HEK293 (cell line): Measurements from ENCODE around the gene CUEDC1.

Source experiments
- CTCF ChIA-PET: fragments of 350-600 bp; formaldehyde crosslinking; extraction: SDS; loops from one replicate; lab custom pipeline; 2021; ENCODE audit warnings: antibody characterized with exemption; lab: Yijun Ruan, JAX
- POLR2A ChIA-PET: fragments of 300-600 bp; formaldehyde crosslinking; extraction: SDS; loops from one replicate; lab custom pipeline; 2020; ENCODE audit warnings: antibody characterized with exemption, inconsistent platforms; lab: Yijun Ruan, JAX
- H3K27ac ChIP-seq: fragments of 200-500 bp; sonication (Bioruptor generic); 2 replicates; pipeline ENCODE4 v1.5.1; 2014; ENCODE audit warnings: low read depth, low read length, control low read depth, inconsistent platforms; ENCODE audit errors: extremely low read depth
- H3K36me3 ChIP-seq, 2 experiments: fragments of 200-500 bp in 1 of 2; sonication (Bioruptor generic) in 1 of 2; 1 replicate in 1 of 2; 2 replicates in 1 of 2; pipeline ENCODE4 v1.5.1; 2014 to 2017; ENCODE audit warnings: inconsistent platforms in 2 of 2, low read length in 2 of 2; ENCODE audit not compliant: control insufficient read depth in 2 of 2, insufficient read depth in 1 of 2
- H3K4me1 ChIP-seq: fragments of 200-500 bp; sonication (Bioruptor generic); 2 replicates; pipeline ENCODE4 v1.5.1; 2014; ENCODE audit warnings: mild to moderate bottlenecking, low read length, inconsistent platforms; ENCODE audit not compliant: control insufficient read depth, insufficient read depth
- H3K4me3 ChIP-seq: 2 replicates; pipeline ENCODE4 v1.5.1; 2011; ENCODE audit warnings: low read depth, mild to moderate bottlenecking, control low read depth, low read length, moderate library complexity
- H3K9me3 ChIP-seq: fragments of 200-500 bp; sonication (Bioruptor generic); 2 replicates; pipeline ENCODE4 v1.5.1; 2014; ENCODE audit warnings: low read depth, low read length, inconsistent platforms; ENCODE audit not compliant: control insufficient read depth, insufficient read depth
- EGR2 ChIP-seq: fragments of 450-650 bp; formaldehyde crosslinking; IDR thresholded peaks from 2 replicates; pipeline ENCODE4 v1.5.1; 2016; ENCODE audit warnings: low read depth, missing biosample characterization, missing genetic modification characterization
- HOXC10 ChIP-seq: sonication (generic); formaldehyde crosslinking; IDR thresholded peaks from 2 replicates; pipeline ENCODE4 v1.8.1; 2023; ENCODE audit warnings: mild to moderate bottlenecking, missing genetic modification reagents
- OSR2 ChIP-seq: fragments of 450-650 bp; formaldehyde crosslinking; IDR thresholded peaks from 2 replicates; pipeline ENCODE4 v1.5.1; 2016; ENCODE audit warnings: missing biosample characterization, missing genetic modification characterization
- ZBTB26 ChIP-seq: fragments of 450-650 bp; formaldehyde crosslinking; optimal IDR thresholded peaks from 2 replicates; pipeline ENCODE3; 2016; ENCODE audit warnings: missing biosample characterization, mild to moderate bottlenecking, missing genetic modification characterization
- ZNF114 ChIP-seq: fragments of 450-650 bp; formaldehyde crosslinking; IDR thresholded peaks from 2 replicates; pipeline ENCODE4 v1.5.0; 2017; ENCODE audit warnings: missing biosample characterization, missing genetic modification characterization
- ZNF274 ChIP-seq, 2 experiments: fragments of 200-500 bp in 1 of 2; fragments of 450-650 bp in 1 of 2; sonication (Bioruptor generic) in 1 of 2; formaldehyde crosslinking in 1 of 2; IDR thresholded peaks; 2 replicates each; pipeline versions ENCODE4 v1.5.1 to v1.6.1; 2014 to 2016; ENCODE audit warnings: borderline replicate concordance in 1 of 2, inconsistent platforms in 1 of 2, low read length in 1 of 2, missing biosample characterization in 1 of 2, missing genetic modification characterization in 1 of 2
- ZNF311 ChIP-seq: fragments of 450-650 bp; formaldehyde crosslinking; IDR thresholded peaks from 2 replicates; pipeline ENCODE4 v1.5.1; 2017; ENCODE audit warnings: missing biosample characterization, missing genetic modification characterization, borderline replicate concordance
- ZNF423 ChIP-seq: fragments of 450-650 bp; formaldehyde crosslinking; IDR thresholded peaks from 2 replicates; pipeline ENCODE4 v1.5.1; 2016; ENCODE audit warnings: missing biosample characterization, missing genetic modification characterization
- TF ChIP-seq, protein P1 (sequence below): fragments of 450-650 bp; formaldehyde crosslinking; IDR thresholded peaks from 2 replicates; pipeline ENCODE4 v1.5.1; 2016; ENCODE audit warnings: missing biosample characterization, missing genetic modification characterization
- TF ChIP-seq, protein P2 (sequence below): fragments of 450-650 bp; IDR thresholded peaks from 2 replicates; pipeline ENCODE4 v1.5.1; 2018; ENCODE audit warnings: missing biosample characterization, mild to moderate bottlenecking, missing genetic modification characterization
- TF ChIP-seq, protein P3 (sequence below): fragments of 450-650 bp; formaldehyde crosslinking; conservative IDR thresholded peaks from 2 replicates; pipeline ENCODE4 v1.5.1; 2016; ENCODE audit warnings: low read depth, missing biosample characterization, missing genetic modification characterization
- TF ChIP-seq, protein P4 (sequence below): sonication (generic); formaldehyde crosslinking; IDR thresholded peaks from 2 replicates; pipeline ENCODE4 v1.8.1; 2022; ENCODE audit warnings: mild to moderate bottlenecking, moderate library complexity, missing genetic modification reagents

The CUEDC1 gene

GRCh38 chr17:57980522-57980921 is 25.3 kb upstream of the CUEDC1 start (continued):
- TF ChIP-seq, protein P1, sequence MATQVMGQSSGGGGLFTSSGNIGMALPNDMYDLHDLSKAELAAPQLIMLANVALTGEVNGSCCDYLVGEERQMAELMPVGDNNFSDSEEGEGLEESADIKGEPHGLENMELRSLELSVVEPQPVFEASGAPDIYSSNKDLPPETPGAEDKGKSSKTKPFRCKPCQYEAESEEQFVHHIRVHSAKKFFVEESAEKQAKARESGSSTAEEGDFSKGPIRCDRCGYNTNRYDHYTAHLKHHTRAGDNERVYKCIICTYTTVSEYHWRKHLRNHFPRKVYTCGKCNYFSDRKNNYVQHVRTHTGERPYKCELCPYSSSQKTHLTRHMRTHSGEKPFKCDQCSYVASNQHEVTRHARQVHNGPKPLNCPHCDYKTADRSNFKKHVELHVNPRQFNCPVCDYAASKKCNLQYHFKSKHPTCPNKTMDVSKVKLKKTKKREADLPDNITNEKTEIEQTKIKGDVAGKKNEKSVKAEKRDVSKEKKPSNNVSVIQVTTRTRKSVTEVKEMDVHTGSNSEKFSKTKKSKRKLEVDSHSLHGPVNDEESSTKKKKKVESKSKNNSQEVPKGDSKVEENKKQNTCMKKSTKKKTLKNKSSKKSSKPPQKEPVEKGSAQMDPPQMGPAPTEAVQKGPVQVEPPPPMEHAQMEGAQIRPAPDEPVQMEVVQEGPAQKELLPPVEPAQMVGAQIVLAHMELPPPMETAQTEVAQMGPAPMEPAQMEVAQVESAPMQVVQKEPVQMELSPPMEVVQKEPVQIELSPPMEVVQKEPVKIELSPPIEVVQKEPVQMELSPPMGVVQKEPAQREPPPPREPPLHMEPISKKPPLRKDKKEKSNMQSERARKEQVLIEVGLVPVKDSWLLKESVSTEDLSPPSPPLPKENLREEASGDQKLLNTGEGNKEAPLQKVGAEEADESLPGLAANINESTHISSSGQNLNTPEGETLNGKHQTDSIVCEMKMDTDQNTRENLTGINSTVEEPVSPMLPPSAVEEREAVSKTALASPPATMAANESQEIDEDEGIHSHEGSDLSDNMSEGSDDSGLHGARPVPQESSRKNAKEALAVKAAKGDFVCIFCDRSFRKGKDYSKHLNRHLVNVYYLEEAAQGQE: no peak
- TF ChIP-seq, protein P2, sequence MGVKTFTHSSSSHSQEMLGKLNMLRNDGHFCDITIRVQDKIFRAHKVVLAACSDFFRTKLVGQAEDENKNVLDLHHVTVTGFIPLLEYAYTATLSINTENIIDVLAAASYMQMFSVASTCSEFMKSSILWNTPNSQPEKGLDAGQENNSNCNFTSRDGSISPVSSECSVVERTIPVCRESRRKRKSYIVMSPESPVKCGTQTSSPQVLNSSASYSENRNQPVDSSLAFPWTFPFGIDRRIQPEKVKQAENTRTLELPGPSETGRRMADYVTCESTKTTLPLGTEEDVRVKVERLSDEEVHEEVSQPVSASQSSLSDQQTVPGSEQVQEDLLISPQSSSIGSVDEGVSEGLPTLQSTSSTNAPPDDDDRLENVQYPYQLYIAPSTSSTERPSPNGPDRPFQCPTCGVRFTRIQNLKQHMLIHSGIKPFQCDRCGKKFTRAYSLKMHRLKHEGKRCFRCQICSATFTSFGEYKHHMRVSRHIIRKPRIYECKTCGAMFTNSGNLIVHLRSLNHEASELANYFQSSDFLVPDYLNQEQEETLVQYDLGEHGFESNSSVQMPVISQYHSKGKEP (tag by site-specific recombination): no peak
- TF ChIP-seq HOXC10 (CRISPR knock-in tag): no peak

- H3K4me3 ChIP-seq: no peak overlapping the region
- no peaks in the 10 kb centered on the region for H3K9me3 ChIP-seq
- CTCF ChIA-PET: interaction anchor here (0.5 to 3.9 kb wide), 5 partner anchors 21 to 121 kb away, joined by 3 to 15 read pairs (median 5); no protein-coding TSS in a partner anchor
- H3K27ac ChIP-seq: no peak overlapping the region
- peaks cover 4% of the 10 kb centered on the region for H3K4me1 ChIP-seq
- TF ChIP-seq EGR2 (no peak), ZNF114 (no peak), ZNF423 (tag by site-specific recombination) (no peak), OSR2 (peak; percentile 52; the same call in 1 of the 2 replicates), ZNF311 (tag by site-specific recombination) (no peak), ZNF274 (IDR thresholded peaks at IDR 0.05; ENCODE audit: low read length) (no peak), ZNF274 (tag by site-specific recombination; IDR thresholded peaks at IDR 0.05; ENCODE audit: borderline replicate concordance) (no peak), ZBTB26 (tag by site-specific recombination) (no peak)
- TF ChIP-seq, protein P3, sequence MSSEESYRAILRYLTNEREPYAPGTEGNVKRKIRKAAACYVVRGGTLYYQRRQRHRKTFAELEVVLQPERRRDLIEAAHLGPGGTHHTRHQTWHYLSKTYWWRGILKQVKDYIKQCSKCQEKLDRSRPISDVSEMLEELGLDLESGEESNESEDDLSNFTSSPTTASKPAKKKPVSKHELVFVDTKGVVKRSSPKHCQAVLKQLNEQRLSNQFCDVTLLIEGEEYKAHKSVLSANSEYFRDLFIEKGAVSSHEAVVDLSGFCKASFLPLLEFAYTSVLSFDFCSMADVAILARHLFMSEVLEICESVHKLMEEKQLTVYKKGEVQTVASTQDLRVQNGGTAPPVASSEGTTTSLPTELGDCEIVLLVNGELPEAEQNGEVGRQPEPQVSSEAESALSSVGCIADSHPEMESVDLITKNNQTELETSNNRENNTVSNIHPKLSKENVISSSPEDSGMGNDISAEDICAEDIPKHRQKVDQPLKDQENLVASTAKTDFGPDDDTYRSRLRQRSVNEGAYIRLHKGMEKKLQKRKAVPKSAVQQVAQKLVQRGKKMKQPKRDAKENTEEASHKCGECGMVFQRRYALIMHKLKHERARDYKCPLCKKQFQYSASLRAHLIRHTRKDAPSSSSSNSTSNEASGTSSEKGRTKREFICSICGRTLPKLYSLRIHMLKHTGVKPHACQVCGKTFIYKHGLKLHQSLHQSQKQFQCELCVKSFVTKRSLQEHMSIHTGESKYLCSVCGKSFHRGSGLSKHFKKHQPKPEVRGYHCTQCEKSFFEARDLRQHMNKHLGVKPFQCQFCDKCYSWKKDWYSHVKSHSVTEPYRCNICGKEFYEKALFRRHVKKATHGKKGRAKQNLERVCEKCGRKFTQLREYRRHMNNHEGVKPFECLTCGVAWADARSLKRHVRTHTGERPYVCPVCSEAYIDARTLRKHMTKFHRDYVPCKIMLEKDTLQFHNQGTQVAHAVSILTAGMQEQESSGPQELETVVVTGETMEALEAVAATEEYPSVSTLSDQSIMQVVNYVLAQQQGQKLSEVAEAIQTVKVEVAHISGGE (tag by site-specific recombination): no peak
- TF ChIP-seq, protein P2 (tag by site-specific recombination): 0 out of 2 replicates have a peak, but pooled peaks have one; percentile 55
- TF ChIP-seq, protein P4, sequence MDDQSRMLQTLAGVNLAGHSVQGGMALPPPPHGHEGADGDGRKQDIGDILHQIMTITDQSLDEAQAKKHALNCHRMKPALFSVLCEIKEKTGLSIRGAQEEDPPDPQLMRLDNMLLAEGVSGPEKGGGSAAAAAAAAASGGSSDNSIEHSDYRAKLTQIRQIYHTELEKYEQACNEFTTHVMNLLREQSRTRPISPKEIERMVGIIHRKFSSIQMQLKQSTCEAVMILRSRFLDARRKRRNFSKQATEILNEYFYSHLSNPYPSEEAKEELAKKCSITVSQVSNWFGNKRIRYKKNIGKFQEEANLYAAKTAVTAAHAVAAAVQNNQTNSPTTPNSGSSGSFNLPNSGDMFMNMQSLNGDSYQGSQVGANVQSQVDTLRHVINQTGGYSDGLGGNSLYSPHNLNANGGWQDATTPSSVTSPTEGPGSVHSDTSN (CRISPR knock-in tag): no peak
- H3K36me3 ChIP-seq: peaks cover 80 to 93% of the 10 kb centered on the region in 2 experiments
- POLR2A ChIA-PET: interaction anchor here (0.8 to 2.1 kb wide), 2 partner anchors 23 to 40 kb away, joined by 3 to 6 read pairs; partner anchors contain the start of gene CUEDC1
Observed at GRCh38 chr17:57979076-57979475, 23.9 kb upstream of the CUEDC1 start.
